ENCODE measurements around the gene PMF1.

- no peak for TF ChIP-seq JUN (IDR thresholded peaks at IDR 0.05; ENCODE audit: borderline replicate concordance, insufficient read depth, insufficient read length, low read depth)
- no peak for TF ChIP-seq CTCF (IDR thresholded peaks at IDR 0.05; ENCODE audit: extremely low read depth in 1 of 2, insufficient read depth in 1 of 2, low read depth in 1 of 2, low read length in 2 of 2)
- TF ChIP-seq EZH2 (IDR thresholded peaks at IDR 0.05; ENCODE audit: borderline replicate concordance, low read depth, low read length, severe bottlenecking) = no peak
- no peak for TF ChIP-seq MAX (IDR thresholded peaks at IDR 0.05; ENCODE audit: insufficient read depth, insufficient read length)
- TF ChIP-seq POLR2AphosphoS5 (IDR thresholded peaks at IDR 0.05; ENCODE audit: insufficient read depth, low read depth, low read length) = no peak
- TF ChIP-seq POLR2A (IDR thresholded peaks at IDR 0.05; ENCODE audit: low read depth, low read length) = no peak
Observed at GRCh38 chr1:156211243-156211642, 1.6 kb upstream of the PMF1 start.

Data from endothelial cell of umbilical vein (primary cell).